RWPE2 (cell line): ENCODE data around the gene KHK.

Experiments used
- ATAC-seq: fragments of 200-7000 bp; cut with Tn5 transposase; 3 replicates; pipeline ENCODE4 v1.9.1; 2021; ENCODE audit warnings: low read depth
- DNase-seq: peaks from one replicate; pipeline ENCODE4 v3.0.0-alpha.2; 2020; ENCODE audit warnings: low spot score
- H3K27ac ChIP-seq: fragments of 450-650 bp; 2 replicates; pipeline ENCODE4 v1.5.1; 2017; ENCODE audit warnings: mild to moderate bottlenecking; ENCODE audit not compliant: poor library complexity, severe bottlenecking
- H3K27me3 ChIP-seq: fragments of 250-450 bp; sonication (Bioruptor Pico); 2 replicates; pipeline ENCODE4 v1.5.1; 2021; ENCODE audit warnings: mild to moderate bottlenecking, moderate library complexity; ENCODE audit not compliant: insufficient read depth, poor library complexity, severe bottlenecking
- H3K36me3 ChIP-seq: fragments of 250-450 bp; sonication (Bioruptor Pico); 2 replicates; pipeline ENCODE4 v1.5.1; 2020; ENCODE audit warnings: low read depth, mild to moderate bottlenecking, moderate library complexity
- H3K4me1 ChIP-seq: fragments of 250-450 bp; sonication (Bioruptor Pico); 2 replicates; pipeline ENCODE4 v1.5.1; 2021; ENCODE audit warnings: mild to moderate bottlenecking, moderate library complexity; ENCODE audit not compliant: insufficient read depth, poor library complexity, severe bottlenecking
- H3K4me3 ChIP-seq: fragments of 250-450 bp; sonication (Bioruptor Pico); 2 replicates; pipeline ENCODE4 v1.5.1; 2021; ENCODE audit warnings: mild to moderate bottlenecking, moderate library complexity; ENCODE audit not compliant: severe bottlenecking
- H3K9me3 ChIP-seq: fragments of 250-450 bp; sonication (Bioruptor Pico); 2 replicates; pipeline ENCODE4 v1.5.1; 2021; ENCODE audit warnings: mild to moderate bottlenecking, moderate library complexity; ENCODE audit not compliant: severe bottlenecking
- CTCF ChIP-seq: fragments of 450-650 bp; IDR thresholded peaks from one replicate; pipeline ENCODE4 v1.5.1; 2017; ENCODE audit warnings: mild to moderate bottlenecking, moderate library complexity; ENCODE audit not compliant: poor library complexity, severe bottlenecking

Gene KHK

GRCh38 chr2:27084297-27085061, 2.1 kb upstream of the KHK start:
- peaks cover 4% of the 10 kb centered on the region for H3K4me1 ChIP-seq
- H3K27ac ChIP-seq = no peak overlapping the region
- TF ChIP-seq CTCF = no peak

GRCh38 chr2:27085062-27085672, 1.4 kb upstream of the KHK start:
- ATAC-seq (no peak), DNase-seq (no peak)
- peaks cover 4% of the 10 kb centered on the region for H3K4me1 ChIP-seq
- no peaks in the 10 kb centered on the region for H3K9me3 ChIP-seq
- no peak for TF ChIP-seq CTCF
- H3K36me3 ChIP-seq = no peaks in the 10 kb centered on the region
- H3K27me3 ChIP-seq = no peaks in the 10 kb centered on the region
- H3K4me3 ChIP-seq = peak overlapping the region; percentile 53
- H3K27ac ChIP-seq = peak overlapping the region; percentile 47

More at GRCh38 chr2:27084297-27085061, 2.1 kb upstream of the KHK start:
- DNase-seq (no peak), ATAC-seq (no peak)
- Histone ChIP-seq H3K27me3 (no peaks in the 10 kb centered on the region), H3K4me3 (no peak overlapping the region), H3K9me3 (no peaks in the 10 kb centered on the region), H3K36me3 (no peaks in the 10 kb centered on the region)

- DNase-seq (no peak), ATAC-seq (peak; percentile 24)
- peak overlapping the region; percentile 47 for H3K27ac ChIP-seq
- H3K36me3 ChIP-seq = no peaks in the 10 kb centered on the region
- no peak for TF ChIP-seq CTCF
- H3K4me1 ChIP-seq = peaks cover 4% of the 10 kb centered on the region
- peak overlapping the region; percentile 53 for H3K4me3 ChIP-seq
- no peaks in the 10 kb centered on the region for H3K27me3 ChIP-seq
- H3K9me3 ChIP-seq = no peaks in the 10 kb centered on the region
Measured at GRCh38 chr2:27085673-27086089, 891 bp upstream of the KHK start.

- peak; percentile 96 for TF ChIP-seq CTCF
- Histone ChIP-seq H3K27me3 (no peaks in the 10 kb centered on the region), H3K9me3 (no peaks in the 10 kb centered on the region), H3K27ac (peak overlapping the region; percentile 47), H3K4me1 (peaks cover 4% of the 10 kb centered on the region), H3K36me3 (no peaks in the 10 kb centered on the region), H3K4me3 (peak overlapping the region; percentile 53)
- DNase-seq = peak; percentile 90
- peak; percentile 82 for ATAC-seq
Measured at GRCh38 chr2:27086090-27086723, 365 bp upstream of the KHK start.
